DND-41 (cell line): Measurements from ENCODE around the gene ANP32E.
A peak's percentile ranks its signal among the peaks of the same experiment; 100 is the strongest.

Experiments
- ATAC-seq: fragments of 200-7000 bp; cut with Tn5 transposase; 3 replicates; pipeline ENCODE4 v1.9.1; 2021; ENCODE audit warnings: low read depth; ENCODE audit not compliant: insufficient read depth
- DNase-seq: peaks from one replicate; pipeline ENCODE4 v3.0.0-alpha.2; 2020
- H2AFZ ChIP-seq: 2 replicates; pipeline ENCODE4 v1.6.0; 2012; ENCODE audit warnings: low read depth, low read length
- H3K27ac ChIP-seq: 2 replicates; pipeline ENCODE4 v1.5.1; 2012; ENCODE audit warnings: low read length, inconsistent platforms
- H3K27me3 ChIP-seq: fragments of 200-600 bp; sonication (generic); 2 replicates; pipeline ENCODE4 v1.6.0; 2012; ENCODE audit warnings: low read length, mild to moderate bottlenecking, inconsistent platforms; ENCODE audit not compliant: insufficient read depth, poor library complexity
- H3K36me3 ChIP-seq: 2 replicates; pipeline ENCODE4 v1.5.1; 2012; ENCODE audit warnings: low read length, inconsistent platforms; ENCODE audit not compliant: insufficient read depth
- H3K4me1 ChIP-seq: 2 replicates; pipeline ENCODE4 v1.5.1; 2012; ENCODE audit warnings: mild to moderate bottlenecking, low read length; ENCODE audit not compliant: insufficient read depth
- H3K4me2 ChIP-seq: 2 replicates; pipeline ENCODE4 v1.6.0; 2012; ENCODE audit warnings: mild to moderate bottlenecking, moderate library complexity, low read length, inconsistent platforms; ENCODE audit not compliant: insufficient read depth
- H3K4me3 ChIP-seq, 2 experiments: fragments of 200-600 bp in 1 of 2; shearing (Covaris generic) in 1 of 2; 2 replicates each; pipeline ENCODE4 v1.5.1; 2012 to 2016; ENCODE audit warnings: inconsistent platforms in 2 of 2, low read length in 2 of 2, mild to moderate bottlenecking in 2 of 2, low read depth in 1 of 2, moderate library complexity in 1 of 2
- H3K79me2 ChIP-seq: 2 replicates; pipeline ENCODE4 v1.6.0; 2012; ENCODE audit warnings: low read length, inconsistent platforms; ENCODE audit not compliant: insufficient read depth
- H3K9ac ChIP-seq: 2 replicates; pipeline ENCODE4 v1.6.0; 2012; ENCODE audit warnings: low read depth, mild to moderate bottlenecking, inconsistent platforms, low read length, moderate library complexity
- H3K9me3 ChIP-seq: 2 replicates; pipeline ENCODE4 v1.5.1; 2012; ENCODE audit warnings: low read length, moderate library complexity, mild to moderate bottlenecking, inconsistent platforms; ENCODE audit not compliant: insufficient read depth, severe bottlenecking
- H4K20me1 ChIP-seq: 2 replicates; pipeline ENCODE4 v1.6.0; 2012; ENCODE audit warnings: low read length; ENCODE audit not compliant: insufficient read depth
- EZH2 ChIP-seq: IDR thresholded peaks from 3 replicates; pipeline ENCODE4 v1.6.1; 2012; ENCODE audit warnings: borderline replicate concordance, low read depth, mild to moderate bottlenecking, moderate library complexity, low read length, inconsistent platforms; ENCODE audit not compliant: severe bottlenecking
- TF ChIP-seq, protein P1 (sequence below): IDR thresholded peaks from 2 replicates; pipeline ENCODE4 v1.5.1; 2012; ENCODE audit warnings: borderline replicate concordance, low read length, moderate library complexity, mild to moderate bottlenecking; ENCODE audit not compliant: poor library complexity, severe bottlenecking; ENCODE audit errors: extremely low read depth

ANP32E gene

DNA sequence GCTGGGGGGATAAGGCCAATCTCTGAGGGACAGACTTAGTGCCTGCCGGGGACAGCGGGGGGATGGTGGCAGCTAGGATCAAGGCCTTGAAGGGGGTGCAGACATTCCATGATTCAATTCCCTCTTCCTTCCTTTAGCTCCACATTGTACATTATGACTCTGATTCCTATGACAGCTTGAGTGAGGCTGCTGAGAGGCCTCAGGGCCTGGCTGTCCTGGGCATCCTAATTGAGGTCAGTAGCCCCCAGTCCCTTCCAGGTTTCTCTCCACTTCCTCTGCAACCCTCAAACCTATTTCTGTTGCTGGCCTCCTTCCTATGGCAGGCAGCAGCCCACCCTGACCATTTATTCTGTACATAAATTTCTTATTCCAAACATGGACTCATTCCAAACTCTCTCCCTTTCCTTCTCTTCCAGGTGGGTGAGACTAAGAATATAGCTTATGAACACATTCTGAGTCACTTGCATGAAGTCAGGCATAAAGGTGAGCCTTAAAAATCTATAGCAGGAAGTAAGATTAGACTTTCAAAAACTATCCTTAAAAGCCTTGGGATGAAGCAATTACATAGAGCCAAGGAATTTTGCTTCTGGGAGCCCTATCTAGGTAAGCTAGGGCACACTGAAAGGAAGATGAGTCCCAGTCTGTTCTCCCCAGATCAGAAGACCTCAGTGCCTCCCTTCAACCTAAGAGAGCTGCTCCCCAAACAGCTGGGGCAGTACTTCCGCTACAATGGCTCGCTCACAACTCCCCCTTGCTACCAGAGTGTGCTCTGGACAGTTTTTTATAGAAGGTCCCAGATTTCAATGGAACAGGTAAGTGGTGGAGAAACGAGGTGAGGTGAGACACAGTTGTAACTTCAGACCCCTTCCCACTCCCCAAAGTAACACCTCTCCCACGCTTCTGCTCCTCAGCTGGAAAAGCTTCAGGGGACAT is 26.7 kb upstream of the ANP32E start:
- H3K4me1 ChIP-seq = peaks cover 8% of the 10 kb centered on the region
- DNase-seq (no peak), ATAC-seq (peak; percentile 33; the same call in 2 of the 3 replicates)

GRCh38 chr1:150261367-150261766 is 25.5 kb upstream of the ANP32E start:
- no peak for TF ChIP-seq EZH2
- TF ChIP-seq, protein P1, sequence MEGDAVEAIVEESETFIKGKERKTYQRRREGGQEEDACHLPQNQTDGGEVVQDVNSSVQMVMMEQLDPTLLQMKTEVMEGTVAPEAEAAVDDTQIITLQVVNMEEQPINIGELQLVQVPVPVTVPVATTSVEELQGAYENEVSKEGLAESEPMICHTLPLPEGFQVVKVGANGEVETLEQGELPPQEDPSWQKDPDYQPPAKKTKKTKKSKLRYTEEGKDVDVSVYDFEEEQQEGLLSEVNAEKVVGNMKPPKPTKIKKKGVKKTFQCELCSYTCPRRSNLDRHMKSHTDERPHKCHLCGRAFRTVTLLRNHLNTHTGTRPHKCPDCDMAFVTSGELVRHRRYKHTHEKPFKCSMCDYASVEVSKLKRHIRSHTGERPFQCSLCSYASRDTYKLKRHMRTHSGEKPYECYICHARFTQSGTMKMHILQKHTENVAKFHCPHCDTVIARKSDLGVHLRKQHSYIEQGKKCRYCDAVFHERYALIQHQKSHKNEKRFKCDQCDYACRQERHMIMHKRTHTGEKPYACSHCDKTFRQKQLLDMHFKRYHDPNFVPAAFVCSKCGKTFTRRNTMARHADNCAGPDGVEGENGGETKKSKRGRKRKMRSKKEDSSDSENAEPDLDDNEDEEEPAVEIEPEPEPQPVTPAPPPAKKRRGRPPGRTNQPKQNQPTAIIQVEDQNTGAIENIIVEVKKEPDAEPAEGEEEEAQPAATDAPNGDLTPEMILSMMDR = no peak
- H3K27ac ChIP-seq = no peak overlapping the region
- H2AFZ ChIP-seq = no peak overlapping the region
- no peak overlapping the region for H3K9ac ChIP-seq
- peaks cover 3% of the 10 kb centered on the region; the same call in 1 of the 2 replicates for H3K79me2 ChIP-seq
- H3K4me1 ChIP-seq = no peaks in the 10 kb centered on the region
- H4K20me1 ChIP-seq = no peaks in the 10 kb centered on the region
- peaks cover 32% of the 10 kb centered on the region for H3K27me3 ChIP-seq
- H3K9me3 ChIP-seq = no peaks in the 10 kb centered on the region
- ATAC-seq (no peak), DNase-seq (no peak)
- H3K36me3 ChIP-seq = peaks cover 20% of the 10 kb centered on the region
- H3K4me3 ChIP-seq = no peak overlapping the region
- H3K4me2 ChIP-seq = no peak overlapping the region

More for the DNA sequence above, 26.7 kb upstream of the ANP32E start:
- H3K36me3 ChIP-seq = peaks cover 33% of the 10 kb centered on the region
- H3K4me3 ChIP-seq = no peak overlapping the region
- no peak overlapping the region for H3K4me2 ChIP-seq
- no peak overlapping the region for H3K27ac ChIP-seq
- peaks cover 20% of the 10 kb centered on the region for H3K27me3 ChIP-seq
- peaks cover 11% of the 10 kb centered on the region for H3K79me2 ChIP-seq
- H4K20me1 ChIP-seq = peaks cover 5% of the 10 kb centered on the region; the same call in 1 of the 2 replicates
- H3K9me3 ChIP-seq = no peaks in the 10 kb centered on the region
- H3K9ac ChIP-seq = no peak overlapping the region
- TF ChIP-seq EZH2 = no peak
- TF ChIP-seq, protein P1 = no peak
- no peak overlapping the region for H2AFZ ChIP-seq

GRCh38 chr1:150259758-150260669 is 24.1 kb upstream of the ANP32E start:
- peaks cover 6% of the 10 kb centered on the region; the same call in 1 of the 2 replicates for H3K36me3 ChIP-seq
- H3K79me2 ChIP-seq = no peaks in the 10 kb centered on the region
- no peak overlapping the region for H2AFZ ChIP-seq
- no peak overlapping the region for H3K27ac ChIP-seq
- H3K4me3 ChIP-seq = no peak overlapping the region
- H3K27me3 ChIP-seq = peaks cover 34% of the 10 kb centered on the region
- TF ChIP-seq, protein P1 = no peak
- no peak for TF ChIP-seq EZH2
- peaks cover 7% of the 10 kb centered on the region for H3K4me1 ChIP-seq
- no peaks in the 10 kb centered on the region for H4K20me1 ChIP-seq
- H3K4me2 ChIP-seq = no peak overlapping the region
- no peak for ATAC-seq
- H3K9me3 ChIP-seq = no peaks in the 10 kb centered on the region
- no peak overlapping the region for H3K9ac ChIP-seq
- DNase-seq = no peak
